Kidney (tissue), 14 donors: ENCODE data around the gene PPP1CA. TPM values are rescaled to one million over a fixed set of nuclear protein-coding genes. Genes with fewer than 3 reads are reported as not detected.

ENCODE experiments used
- DNase-seq, 5 donors: peaks; one replicate each; pipeline ENCODE4 v3.0.0-alpha.2; 2013 to 2020
- FAIRE-seq: peaks from 2 replicates; lab custom pipeline; 2012; peaks lifted over from hg19 to GRCh38; lab: Jason Lieb, UNC
- H3K27ac ChIP-seq, 2 donors: one replicate each; pipeline ENCODE4 v1.7.0; 2013; ENCODE audit warnings: low read depth in 2 of 2, low read length in 2 of 2, inconsistent platforms in 1 of 2
- H3K27me3 ChIP-seq: one replicate; pipeline ENCODE4 v1.7.1; 2013; ENCODE audit warnings: low read length, inconsistent platforms; ENCODE audit not compliant: control insufficient read depth, insufficient read depth
- H3K36me3 ChIP-seq, 3 donors: one replicate each; pipeline versions ENCODE4 v1.7.0 to v1.7.1; 2013; ENCODE audit warnings: low read length in 3 of 3, control low read depth in 1 of 3, inconsistent platforms in 1 of 3; ENCODE audit not compliant: insufficient read depth in 3 of 3, control insufficient read depth in 2 of 3
- H3K4me1 ChIP-seq, 3 donors: one replicate each; pipeline versions ENCODE4 v1.7.0 to v1.7.1; 2013; ENCODE audit warnings: low read length in 3 of 3, inconsistent platforms in 1 of 3, low read depth in 1 of 3; ENCODE audit not compliant: control insufficient read depth in 2 of 3, insufficient read depth in 2 of 3
- H3K4me3 ChIP-seq, 3 donors: one replicate each; pipeline versions ENCODE4 v1.7.0 to v1.8.1; 2013; ENCODE audit warnings: low read length in 3 of 3, control low read depth in 1 of 3, inconsistent platforms in 1 of 3
- H3K9ac ChIP-seq, 3 donors: one replicate each; pipeline versions ENCODE4 v1.7.0 to v1.7.1; 2013; ENCODE audit warnings: low read length in 3 of 3, control low read depth in 1 of 3, inconsistent platforms in 1 of 3
- H3K9me3 ChIP-seq, 3 donors: one replicate each; pipeline versions ENCODE4 v1.7.0 to v1.7.1; 2013; ENCODE audit warnings: low read length in 3 of 3, control low read depth in 1 of 3, inconsistent platforms in 1 of 3; ENCODE audit not compliant: control insufficient read depth in 2 of 3, insufficient read depth in 1 of 3
- intact Hi-C: fragments of 100-400 bp; cut with DNase I; formaldehyde crosslinking; loops from one replicate; pipeline ENCODE4 v1.11.1; 2022
- polyA plus RNA-seq: library from polyadenylated mRNA; stranded (reverse); fragments of 350-450 nt; fragmentation: Illumina TruSeq; extraction: RNeasy Lipid Tissue Mini Kit (QIAGEN cat#74804); gene quantifications from one replicate; pipeline ENCODE4 v1.2.3, GENCODE V29; 2014; ENCODE audit warnings: low read depth, low replicate concordance; ENCODE audit not compliant: insufficient read depth
- total RNA-seq: library from RNA; stranded (reverse); fragmentation: NEBNext Ultra II Directional; extraction: Animal tissue kit (Norgen Biotek cat#: 25700); gene quantifications from one replicate; pipeline ENCODE4 v1.2.1, GENCODE V29; 2021
- TF ChIP-seq, protein P1 (sequence below): IDR thresholded peaks from 3 replicates; pipeline ENCODE4 v1.5.1; 2012; ENCODE audit warnings: mild to moderate bottlenecking, moderate library complexity, borderline replicate concordance; ENCODE audit not compliant: insufficient read depth; ENCODE audit errors: extremely low read depth
- donor health status: control.
- donor health status: control.
- donor health status: control.
- donor health status: control.
- donor health status: control.
- donor health status: DM: yes; HTN: yes; CAD: no.
- donor health status: Normal renal cell carcinoma (clear cell type).

Gene PPP1CA
- total and polyA plus RNA-seq, 2 donors from 2014 or later = 155 to 210 TPM

DNA sequence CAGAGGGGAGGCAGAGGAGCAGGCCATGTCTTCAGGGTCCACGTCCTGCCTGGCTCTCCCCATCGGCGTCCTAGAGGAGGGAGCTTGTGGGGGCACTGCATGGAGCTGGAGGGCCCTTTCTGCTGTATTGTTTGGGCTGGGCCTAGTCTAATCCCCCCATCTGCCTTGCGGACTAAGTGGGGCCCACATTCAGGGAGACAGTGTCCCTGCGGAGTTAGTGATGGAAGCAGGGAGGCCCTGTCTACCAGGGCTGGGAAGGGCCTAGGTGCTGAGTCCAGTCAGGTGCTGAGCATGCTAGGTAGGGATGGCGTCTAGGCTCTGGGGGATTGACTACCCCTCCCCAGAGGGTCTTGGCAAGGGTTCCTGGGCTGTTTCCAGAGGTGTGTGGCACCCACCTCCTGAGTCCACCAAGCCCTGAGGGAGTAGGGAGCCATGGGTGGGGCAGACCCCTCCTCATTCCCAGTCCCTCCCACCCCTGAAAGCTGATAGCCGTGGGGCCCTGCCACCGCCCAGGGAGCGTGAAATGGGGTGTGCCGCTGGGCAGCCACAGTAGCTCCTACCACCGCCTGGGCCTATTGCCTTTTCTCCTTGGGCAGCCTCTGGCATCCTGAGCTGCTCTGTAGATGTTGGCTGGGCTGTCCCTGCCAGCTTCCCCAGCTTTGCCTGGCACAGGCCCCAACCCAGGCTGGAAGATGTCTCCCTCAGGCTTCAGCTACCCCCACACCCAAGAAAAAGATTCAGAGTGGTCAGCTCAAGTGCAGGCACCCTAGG lies 46.5 kb downstream of the PPP1CA start:
- intact Hi-C loops = no loop called here
- peak in 1 of 5 donors; percentile 64 for DNase-seq
- TF ChIP-seq, protein P1, sequence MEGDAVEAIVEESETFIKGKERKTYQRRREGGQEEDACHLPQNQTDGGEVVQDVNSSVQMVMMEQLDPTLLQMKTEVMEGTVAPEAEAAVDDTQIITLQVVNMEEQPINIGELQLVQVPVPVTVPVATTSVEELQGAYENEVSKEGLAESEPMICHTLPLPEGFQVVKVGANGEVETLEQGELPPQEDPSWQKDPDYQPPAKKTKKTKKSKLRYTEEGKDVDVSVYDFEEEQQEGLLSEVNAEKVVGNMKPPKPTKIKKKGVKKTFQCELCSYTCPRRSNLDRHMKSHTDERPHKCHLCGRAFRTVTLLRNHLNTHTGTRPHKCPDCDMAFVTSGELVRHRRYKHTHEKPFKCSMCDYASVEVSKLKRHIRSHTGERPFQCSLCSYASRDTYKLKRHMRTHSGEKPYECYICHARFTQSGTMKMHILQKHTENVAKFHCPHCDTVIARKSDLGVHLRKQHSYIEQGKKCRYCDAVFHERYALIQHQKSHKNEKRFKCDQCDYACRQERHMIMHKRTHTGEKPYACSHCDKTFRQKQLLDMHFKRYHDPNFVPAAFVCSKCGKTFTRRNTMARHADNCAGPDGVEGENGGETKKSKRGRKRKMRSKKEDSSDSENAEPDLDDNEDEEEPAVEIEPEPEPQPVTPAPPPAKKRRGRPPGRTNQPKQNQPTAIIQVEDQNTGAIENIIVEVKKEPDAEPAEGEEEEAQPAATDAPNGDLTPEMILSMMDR = no peak

DNA sequence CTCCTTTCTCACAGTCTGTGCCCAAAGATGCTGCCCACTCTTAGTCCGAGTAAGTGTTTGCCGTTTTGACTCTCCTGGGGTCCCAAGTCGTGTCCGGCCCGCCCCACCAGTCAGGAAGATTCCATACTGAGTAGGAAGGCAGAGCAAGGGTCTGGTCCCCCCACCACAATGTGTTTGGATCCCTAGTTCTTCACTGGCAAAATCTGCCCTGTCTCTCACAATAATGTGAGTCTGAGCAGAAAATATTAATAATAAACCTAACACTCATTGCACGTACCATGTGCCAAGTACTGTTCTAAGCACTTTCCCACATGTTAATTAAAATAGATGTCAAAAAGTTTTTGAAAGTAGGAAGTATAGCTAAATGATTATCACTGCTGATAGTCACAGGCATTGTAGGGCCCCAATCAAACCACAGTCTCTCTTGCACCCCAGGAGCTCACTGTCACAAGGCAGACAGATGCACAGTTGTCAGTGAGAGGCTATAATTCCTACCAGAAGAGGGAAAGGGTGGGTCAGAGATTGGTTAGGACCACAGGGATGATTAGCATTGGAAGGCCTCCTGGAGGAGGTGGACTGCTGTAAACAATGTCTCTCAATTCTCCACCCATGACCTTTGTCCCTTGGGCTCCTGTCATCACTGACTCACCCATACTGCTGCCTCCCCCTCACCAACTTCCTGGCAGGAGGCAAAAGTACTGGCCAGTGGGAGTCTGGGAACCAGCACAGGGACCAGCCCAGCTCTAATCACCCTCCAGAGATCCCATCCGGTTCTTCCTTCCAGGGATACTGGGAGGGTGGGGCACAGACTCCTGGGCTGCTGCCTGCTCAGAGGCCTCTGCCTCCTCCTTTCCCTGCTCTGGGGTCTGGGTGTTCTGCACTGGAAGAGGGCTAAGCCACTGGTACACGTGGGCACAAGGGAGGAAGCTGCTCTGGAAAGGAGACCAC lies 47.3 kb downstream of the PPP1CA start:
- FAIRE-seq = no peak
- H3K9ac ChIP-seq = peak overlapping the region in 2 of 3 donors; percentile 57 to 96
- peak overlapping the region; percentile 99 to 100 for H3K27ac ChIP-seq
- no peaks in the 10 kb centered on the region for H3K36me3 ChIP-seq
- peaks cover 2 to 47% (median 33%) of the 10 kb centered on the region in 3 donors for H3K4me1 ChIP-seq
- H3K27me3 ChIP-seq = no peaks in the 10 kb centered on the region
- DNase-seq = peak in 3 of 5 donors; percentile 63 to 90 (median 68)
- H3K9me3 ChIP-seq = no peaks in the 10 kb centered on the region
- TF ChIP-seq, protein P1 = no peak
- H3K4me3 ChIP-seq = peak overlapping the region in 2 of 3 donors; percentile 62 to 88
- intact Hi-C loops = no loop called here

More for the DNA sequence above, 46.5 kb downstream of the PPP1CA start:
- Histone ChIP-seq H3K9ac (peak overlapping the region in 2 of 3 donors; percentile 4 to 96), H3K4me1 (peaks cover 2 to 47% (median 33%) of the 10 kb centered on the region in 3 donors), H3K27ac (peak overlapping the region; percentile 99 to 100), H3K36me3 (no peaks in the 10 kb centered on the region), H3K27me3 (no peaks in the 10 kb centered on the region), H3K4me3 (no peak overlapping the region), H3K9me3 (no peaks in the 10 kb centered on the region)
- no peak for FAIRE-seq

DNA sequence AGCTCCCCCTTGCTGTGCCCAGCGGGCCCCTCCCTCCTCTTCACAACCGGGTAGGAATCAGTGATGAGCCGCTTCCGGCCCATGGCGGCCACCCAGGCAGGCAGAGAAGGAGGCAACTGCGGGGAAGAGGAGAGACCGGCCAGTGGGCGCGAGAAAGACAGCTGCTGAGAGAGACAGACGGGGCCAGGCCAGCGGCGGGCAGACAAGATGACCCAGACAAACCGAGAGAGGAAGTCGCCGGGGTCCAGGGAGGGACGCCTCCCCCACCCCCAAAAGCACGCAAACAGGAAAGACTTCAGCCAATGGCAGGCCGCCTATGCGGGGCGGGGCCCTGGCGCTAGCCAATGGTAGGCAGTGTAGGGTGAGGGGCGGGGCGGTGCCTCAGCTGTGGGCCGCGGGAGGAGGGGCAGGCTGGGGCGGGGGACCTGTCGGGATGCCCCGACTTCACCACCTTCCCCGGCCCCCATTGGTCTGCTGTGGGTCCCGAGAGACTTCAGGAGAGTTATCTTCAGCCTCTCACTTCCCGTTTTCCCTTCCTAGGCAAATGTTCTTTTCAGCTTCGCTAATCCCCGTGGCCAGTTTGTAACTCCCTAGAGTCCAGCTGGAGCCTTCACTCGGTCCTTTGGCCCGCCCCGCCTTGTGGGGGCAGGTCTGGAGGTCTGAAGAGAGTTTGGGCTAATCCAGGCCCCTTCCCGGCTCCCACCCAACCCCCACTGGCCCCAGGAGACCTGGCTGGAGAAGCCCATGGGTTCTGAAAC lies 48.2 kb downstream of the PPP1CA start, which contains the start of gene POLD4:
TSS of gene POLD4 (minus strand) at position 230 of the 758 bp plus-strand sequence. CDS start at position 83, 147 bp downstream.
- Histone ChIP-seq H3K9me3 (no peaks in the 10 kb centered on the region), H3K27ac (peak within 1 kb of the TSS; percentile 99 to 100), H3K4me3 (peak within 1 kb of the TSS; percentile 66 to 88 (median 81)), H3K36me3 (no peaks in the 10 kb centered on the region), H3K4me1 (peaks cover 2 to 47% (median 33%) of the 10 kb centered on the region in 3 donors), H3K27me3 (no peaks in the 10 kb centered on the region), H3K9ac (peak within 1 kb of the TSS; percentile 77 to 96 (median 95))
- intact Hi-C loops = no loop called here
- DNase-seq (peak; percentile 96 to 99 (median 97)), FAIRE-seq (no peak)
- TF ChIP-seq, protein P1 = no peak
